Skeletal muscle tissue (tissue), 4 donors: ENCODE data around the gene ELN. TPM values are rescaled to one million over a fixed set of nuclear protein-coding genes. Genes with fewer than 3 reads are reported as not detected.
A peak's percentile ranks its signal among the peaks of the same experiment; 100 is the strongest.
"Not testable (repeated sequence)": the region's sequence is repeated elsewhere in the genome, so short reads cannot be mapped to it uniquely, and the experiment has no call there.

Source experiments
- H3K27ac ChIP-seq: one replicate; pipeline ENCODE4 v1.7.0; 2013; ENCODE audit warnings: mild to moderate bottlenecking, low read depth, low read length, inconsistent platforms
- H3K27me3 ChIP-seq, 3 donors: one replicate each; pipeline ENCODE4 v1.7.0; 2013; ENCODE audit warnings: low read length in 3 of 3; ENCODE audit not compliant: control insufficient read depth in 3 of 3, insufficient read depth in 3 of 3
- H3K36me3 ChIP-seq, 3 donors: one replicate each; pipeline ENCODE4 v1.7.0; 2013; ENCODE audit warnings: low read length in 3 of 3; ENCODE audit not compliant: control insufficient read depth in 3 of 3, insufficient read depth in 3 of 3
- H3K4me1 ChIP-seq, 3 donors: one replicate each; pipeline ENCODE4 v1.7.0; 2013; ENCODE audit warnings: low read length in 3 of 3, mild to moderate bottlenecking in 3 of 3; ENCODE audit not compliant: control insufficient read depth in 3 of 3, insufficient read depth in 3 of 3
- H3K4me3 ChIP-seq, 3 donors: one replicate each; pipeline ENCODE4 v1.7.0; 2013; ENCODE audit warnings: low read length in 3 of 3
- H3K9ac ChIP-seq, 3 donors: one replicate each; pipeline ENCODE4 v1.7.0; 2013; ENCODE audit warnings: low read length in 3 of 3, mild to moderate bottlenecking in 3 of 3, moderate library complexity in 2 of 3, low read depth in 1 of 3
- H3K9me3 ChIP-seq, 3 donors: one replicate each; pipeline ENCODE4 v1.7.0; 2013; ENCODE audit warnings: low read length in 3 of 3; ENCODE audit not compliant: control insufficient read depth in 3 of 3
- total RNA-seq: library from RNA; depleted of rRNA; stranded (reverse); fragments of >200 nt; gene quantifications from one replicate; pipeline ENCODE4 v1.2.3, GENCODE V29; 2014
- donor health status: Osteomylitis.

Gene ELN
- total RNA-seq, 1 donor from 2014 or later = 107 TPM

DNA sequence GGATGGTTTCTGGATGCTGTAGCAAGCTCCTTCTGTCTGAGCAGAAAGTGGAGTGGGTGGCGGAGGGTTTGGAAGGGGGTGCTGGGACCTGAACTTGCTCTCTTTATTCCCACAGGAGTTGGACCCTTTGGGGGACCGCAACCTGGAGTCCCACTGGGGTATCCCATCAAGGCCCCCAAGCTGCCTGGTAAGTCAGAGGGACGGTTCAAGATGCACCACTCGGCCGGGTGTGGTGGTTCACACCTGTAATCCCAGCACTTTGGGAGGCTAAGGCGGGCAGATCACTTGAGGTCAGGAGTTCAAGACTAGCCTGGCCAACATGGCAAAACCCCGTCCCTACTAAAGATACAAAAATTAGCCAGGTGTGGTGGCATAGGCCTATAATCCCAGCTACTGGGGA lies 18.6 kb downstream of the ELN start:
- not testable (repeated sequence) for H3K4me3 ChIP-seq

DNA sequence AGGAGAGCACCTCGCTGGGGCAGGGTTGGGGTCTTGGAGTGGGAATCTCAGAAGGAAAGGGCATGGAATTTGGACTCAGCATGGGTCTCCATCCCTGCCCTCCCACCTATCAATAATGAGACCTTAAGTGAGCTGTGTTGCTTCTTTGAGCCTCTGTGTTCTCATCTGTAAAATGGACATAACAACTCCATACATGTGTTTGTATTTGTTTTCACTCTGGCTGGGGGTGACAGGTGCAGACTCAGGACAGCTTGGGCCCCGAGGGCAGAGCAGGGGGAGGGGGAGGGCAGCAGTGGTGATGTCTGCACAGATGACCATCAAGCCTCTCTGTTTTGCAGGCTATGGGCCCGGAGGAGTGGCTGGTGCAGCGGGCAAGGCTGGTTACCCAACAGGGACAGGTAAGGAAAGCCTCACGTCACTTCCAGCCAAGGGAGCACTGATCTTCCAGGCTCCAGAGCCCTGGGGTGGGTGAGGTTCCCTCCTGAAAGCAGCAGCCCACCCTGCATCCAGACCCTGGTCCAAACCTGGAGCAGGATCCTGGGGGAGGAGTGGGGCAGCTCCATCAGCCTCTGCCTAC lies 19.9 kb downstream of the ELN start:
- peaks cover 0 to 1% (median 0%) of the 10 kb centered on the region in 3 donors for H3K4me1 ChIP-seq
- H3K9me3 ChIP-seq = no peaks in the 10 kb centered on the region
- no peak overlapping the region for H3K27ac ChIP-seq
- H3K36me3 ChIP-seq = peaks cover 12 to 36% (median 19%) of the 10 kb centered on the region in 3 donors
- H3K4me3 ChIP-seq = no peak overlapping the region
- H3K27me3 ChIP-seq = no peaks in the 10 kb centered on the region
- H3K9ac ChIP-seq = no peak overlapping the region

More for the DNA sequence above, 18.6 kb downstream of the ELN start:
- not testable (repeated sequence) for H3K27ac ChIP-seq, H3K9ac ChIP-seq, H3K4me1 ChIP-seq, H3K9me3 ChIP-seq, H3K27me3 ChIP-seq
- peaks cover 10 to 34% (median 19%) of the 10 kb centered on the region in 3 donors for H3K36me3 ChIP-seq

- H3K27ac ChIP-seq = no peak overlapping the region
- no peaks in the 10 kb centered on the region for H3K4me1 ChIP-seq
- H3K9me3 ChIP-seq = no peaks in the 10 kb centered on the region
- H3K36me3 ChIP-seq = peaks cover 15 to 36% (median 19%) of the 10 kb centered on the region in 3 donors
- no peak overlapping the region for H3K4me3 ChIP-seq
- H3K27me3 ChIP-seq = no peaks in the 10 kb centered on the region
- no peak overlapping the region for H3K9ac ChIP-seq
Observed at GRCh38 chr7:74048999-74049599, 21.1 kb downstream of the ELN start.

GRCh38 chr7:74049997-74050798 lies 22.2 kb downstream of the ELN start:
- Histone ChIP-seq H3K4me3 (no peak overlapping the region), H3K9me3 (no peaks in the 10 kb centered on the region), H3K4me1 (no peaks in the 10 kb centered on the region), H3K27me3 (no peaks in the 10 kb centered on the region), H3K9ac (no peak overlapping the region), H3K27ac (no peak overlapping the region), H3K36me3 (peaks cover 15 to 39% (median 19%) of the 10 kb centered on the region in 3 donors)

DNA sequence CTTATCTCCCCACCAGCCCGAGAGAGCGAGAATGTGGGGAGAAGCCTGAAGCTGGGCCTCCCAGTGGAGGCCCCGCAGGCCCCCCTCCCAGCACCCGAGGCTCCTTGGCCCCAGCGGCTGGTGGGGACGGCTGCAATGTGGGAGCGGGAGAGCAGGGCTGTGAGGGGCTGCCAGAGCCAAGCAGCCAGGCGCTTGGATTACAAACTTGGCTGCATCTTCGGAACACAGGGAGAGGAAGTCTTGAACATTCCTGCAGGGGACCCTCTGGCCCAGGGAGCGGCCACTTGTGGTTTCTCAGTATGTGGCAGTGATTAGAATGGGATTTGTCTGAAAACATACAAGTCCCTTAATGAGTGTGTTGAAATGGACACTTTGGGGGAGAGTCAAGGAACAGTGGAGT lies 23.2 kb downstream of the ELN start:
- Histone ChIP-seq H3K36me3 (peaks cover 15 to 36% (median 19%) of the 10 kb centered on the region in 3 donors), H3K4me3 (no peak overlapping the region)

GRCh38 chr7:74051629-74052410 lies 23.8 kb downstream of the ELN start:
- peaks cover 15 to 31% (median 19%) of the 10 kb centered on the region in 3 donors for H3K36me3 ChIP-seq
- peak overlapping the region in 1 of 3 donors; percentile 16 for H3K9ac ChIP-seq
- H3K27ac ChIP-seq = no peak overlapping the region

More for the DNA sequence above, 23.2 kb downstream of the ELN start:
- Histone ChIP-seq H3K4me1 (no peaks in the 10 kb centered on the region), H3K9ac (peak overlapping the region in 1 of 3 donors; percentile 16), H3K9me3 (no peaks in the 10 kb centered on the region), H3K27me3 (no peaks in the 10 kb centered on the region), H3K27ac (no peak overlapping the region)

GRCh38 chr7:74052628-74053027 lies 24.7 kb downstream of the ELN start:
- H3K4me3 ChIP-seq = no peak overlapping the region
- H3K9ac ChIP-seq = no peak overlapping the region
- H3K27ac ChIP-seq = no peak overlapping the region
- peaks cover 13 to 25% (median 15%) of the 10 kb centered on the region in 3 donors for H3K36me3 ChIP-seq
- H3K9me3 ChIP-seq = no peaks in the 10 kb centered on the region
- H3K4me1 ChIP-seq = no peaks in the 10 kb centered on the region
- no peaks in the 10 kb centered on the region for H3K27me3 ChIP-seq

More at GRCh38 chr7:74051629-74052410, 23.8 kb downstream of the ELN start:
- Histone ChIP-seq H3K27me3 (no peaks in the 10 kb centered on the region), H3K9me3 (no peaks in the 10 kb centered on the region), H3K4me1 (no peaks in the 10 kb centered on the region), H3K4me3 (no peak overlapping the region)

DNA sequence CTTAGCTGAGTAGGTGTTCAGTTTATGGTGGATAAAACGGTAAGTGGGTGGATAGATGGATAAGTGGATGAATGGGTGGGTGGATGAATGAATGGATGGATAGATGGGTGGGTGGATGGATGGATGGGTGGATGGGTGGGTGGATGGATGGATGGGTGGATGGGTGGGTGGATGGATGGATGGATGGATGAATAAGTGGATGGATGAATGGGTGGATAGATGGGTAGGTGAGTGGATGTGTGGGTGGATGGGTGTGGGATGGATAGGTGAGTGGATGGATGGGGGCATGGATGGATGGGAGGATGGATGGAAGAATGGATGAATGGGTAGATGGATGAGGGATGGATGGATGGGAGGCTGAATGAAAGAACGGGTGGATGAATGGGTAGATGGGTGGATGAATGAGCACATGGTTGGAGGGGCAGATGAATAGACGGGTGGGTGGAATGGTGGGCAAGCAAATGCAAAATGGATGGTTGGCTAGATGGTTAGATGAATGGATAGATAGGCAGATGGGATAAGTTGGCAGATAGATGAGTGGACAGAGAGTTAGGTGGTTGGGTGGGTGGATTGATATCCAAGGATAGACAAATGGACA lies 25.7 kb downstream of the ELN start:
- Histone ChIP-seq H3K27ac (no peak overlapping the region), H3K4me1 (no peaks in the 10 kb centered on the region), H3K4me3 (no peak overlapping the region), H3K9ac (no peak overlapping the region), H3K27me3 (no peaks in the 10 kb centered on the region), H3K9me3 (no peaks in the 10 kb centered on the region), H3K36me3 (peaks cover 13 to 22% (median 15%) of the 10 kb centered on the region in 3 donors)

DNA sequence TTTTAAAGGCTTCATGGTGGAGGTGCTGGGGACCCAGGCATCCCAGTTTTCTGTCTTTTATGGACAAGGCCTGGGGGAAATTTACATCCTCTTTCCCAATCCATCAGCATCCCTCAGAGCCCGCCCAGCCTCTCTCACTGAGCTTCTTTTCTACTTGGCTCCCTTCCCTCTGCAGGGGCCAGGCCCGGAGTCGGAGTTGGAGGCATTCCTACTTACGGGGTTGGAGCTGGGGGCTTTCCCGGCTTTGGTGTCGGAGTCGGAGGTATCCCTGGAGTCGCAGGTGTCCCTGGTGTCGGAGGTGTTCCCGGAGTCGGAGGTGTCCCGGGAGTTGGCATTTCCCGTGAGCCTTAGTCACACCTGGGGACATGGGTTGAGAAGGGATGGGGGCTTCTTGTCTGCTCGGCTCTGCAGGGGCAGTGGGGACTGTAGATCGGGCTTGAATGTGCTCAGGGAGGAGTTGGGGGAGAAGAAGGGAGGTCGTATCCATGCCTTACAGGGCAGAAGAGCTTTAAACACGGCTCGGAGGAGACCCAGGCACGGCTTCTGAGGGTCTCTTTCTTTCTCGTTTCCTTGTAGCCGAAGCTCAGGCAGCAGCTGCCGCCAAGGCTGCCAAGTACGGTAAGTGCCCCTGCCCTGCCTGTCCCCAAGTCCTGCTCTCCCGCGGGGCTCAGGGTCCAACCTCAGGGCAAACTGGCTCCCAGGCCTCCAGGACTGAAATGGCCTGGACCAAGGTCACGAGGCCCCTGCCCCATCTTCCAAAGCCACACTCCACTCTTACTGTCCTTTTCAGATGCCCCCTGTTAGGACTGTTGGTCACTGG lies 28.3 kb downstream of the ELN start:
- Histone ChIP-seq H3K9me3 (no peaks in the 10 kb centered on the region), H3K9ac (no peak overlapping the region), H3K36me3 (peaks cover 3 to 9% (median 8%) of the 10 kb centered on the region in 3 donors), H3K4me1 (peaks cover 7 to 13% (median 7%) of the 10 kb centered on the region in 3 donors), H3K4me3 (no peak overlapping the region), H3K27ac (no peak overlapping the region), H3K27me3 (no peaks in the 10 kb centered on the region)
